Measurements from ENCODE around the gene ZNF79. TPM values are rescaled to one million over a fixed set of nuclear protein-coding genes. Genes with fewer than 3 reads are reported as not detected.

ZNF79 gene
- polyA plus RNA-seq = 5.7 TPM
- long read RNA-seq, donor 1 = 0 reads
- long read RNA-seq, donor 2, partial matches to known transcripts = 12,545 of 13,009 reads
- long read RNA-seq, donor 2, other reads (novel, unspliced or antisense) = 462 of 13,009 reads
- long read RNA-seq, donor 3 = 0 reads
- long read RNA-seq, donor 4, partial matches to known transcripts = 570 of 1,388 reads
- long read RNA-seq, donor 4, other reads (novel, unspliced or antisense) = 818 of 1,388 reads
- long read RNA-seq, donor 5, partial matches to known transcripts = 4,476 of 4,613 reads
- long read RNA-seq, donor 5, other reads (novel, unspliced or antisense) = 136 of 4,613 reads
- long read RNA-seq, donor 6, partial matches to known transcripts = 13,238 of 13,655 reads
- long read RNA-seq, donor 6, other reads (novel, unspliced or antisense) = 416 of 13,655 reads
- long read RNA-seq, donor 7, partial matches to known transcripts = 0 of 1 reads
- long read RNA-seq, donor 7, other reads (novel, unspliced or antisense) = 0 of 1 reads
- long read RNA-seq, donor 8, partial matches to known transcripts = 13,866 of 14,282 reads
- long read RNA-seq, donor 8, other reads (novel, unspliced or antisense) = 415 of 14,282 reads
- long read RNA-seq, donor 9, partial matches to known transcripts = 11,414 of 11,794 reads
- long read RNA-seq, donor 9, other reads (novel, unspliced or antisense) = 378 of 11,794 reads
- long read RNA-seq, donor 10, partial matches to known transcripts = 10,677 of 11,102 reads
- long read RNA-seq, donor 10, other reads (novel, unspliced or antisense) = 423 of 11,102 reads
- long read RNA-seq, donor 11, partial matches to known transcripts = 6,403 of 6,703 reads
- long read RNA-seq, donor 11, other reads (novel, unspliced or antisense) = 298 of 6,703 reads

GRCh38 chr9:127423934-127424675 lies at the start of gene ZNF79:
Gene ZNF79, plus strand, starts transcription at chr9:127424382. Its CDS starts 406 bp downstream, at chr9:127424788.
- Histone ChIP-seq H3K27ac (ENCODE audit: low read length) (peak within 1 kb of the TSS; percentile 88), H3K4me3 (ENCODE audit: low read length) (peak within 1 kb of the TSS; percentile 88), H3K4me1 (ENCODE audit: control insufficient read depth, insufficient read depth, low read length) (peaks cover 21% of the 10 kb centered on the region), H3K36me3 (ENCODE audit: control insufficient read depth, insufficient read depth, low read length) (peaks cover 9% of the 10 kb centered on the region), H3K27me3 (ENCODE audit: control insufficient read depth, insufficient read depth, low read length) (no peaks in the 10 kb centered on the region), H3K9me3 (ENCODE audit: control insufficient read depth, low read depth, low read length) (no peaks in the 10 kb centered on the region)
- no CpG with 5 or more reads among the region's 54 CpGs for WGBS (ENCODE audit: insufficient coverage, low lambda C conversion rate)
- peak; percentile 95 to 96 for DNase-seq

GRCh38 chr9:127380479-127380878 lies 43.7 kb upstream of the ZNF79 start:
- no peak for DNase-seq
- Histone ChIP-seq H3K27me3 (ENCODE audit: control insufficient read depth, insufficient read depth, low read length) (no peaks in the 10 kb centered on the region), H3K9me3 (ENCODE audit: control insufficient read depth, low read depth, low read length) (no peaks in the 10 kb centered on the region), H3K27ac (ENCODE audit: low read length) (no peak overlapping the region), H3K4me1 (ENCODE audit: control insufficient read depth, insufficient read depth, low read length) (no peaks in the 10 kb centered on the region), H3K36me3 (ENCODE audit: control insufficient read depth, insufficient read depth, low read length) (no peaks in the 10 kb centered on the region), H3K4me3 (ENCODE audit: low read length) (no peak overlapping the region)
- no CpG with 5 or more reads among the region's 3 CpGs for WGBS (ENCODE audit: insufficient coverage, low lambda C conversion rate)

- H3K4me1 ChIP-seq (ENCODE audit: control insufficient read depth, insufficient read depth, low read length) = peaks cover 4% of the 10 kb centered on the region
- no peaks in the 10 kb centered on the region for H3K27me3 ChIP-seq (ENCODE audit: control insufficient read depth, insufficient read depth, low read length)
- no peak overlapping the region for H3K4me3 ChIP-seq (ENCODE audit: low read length)
- no peak for DNase-seq
- no peaks in the 10 kb centered on the region for H3K9me3 ChIP-seq (ENCODE audit: control insufficient read depth, low read depth, low read length)
- no peaks in the 10 kb centered on the region for H3K36me3 ChIP-seq (ENCODE audit: control insufficient read depth, insufficient read depth, low read length)
- H3K27ac ChIP-seq (ENCODE audit: low read length) = no peak overlapping the region
- WGBS (ENCODE audit: insufficient coverage, low lambda C conversion rate) = 80% methylated on average over 1 of the region's 2 CpGs
Observed at GRCh38 chr9:127382541-127382940, 41.6 kb upstream of the ZNF79 start.

GRCh38 chr9:127384016-127384730 lies 40.0 kb upstream of the ZNF79 start:
- WGBS (ENCODE audit: insufficient coverage, low lambda C conversion rate) = 100% methylated on average over 7 of the region's 11 CpGs
- H3K9me3 ChIP-seq (ENCODE audit: control insufficient read depth, low read depth, low read length) = no peaks in the 10 kb centered on the region
- no peak overlapping the region for H3K27ac ChIP-seq (ENCODE audit: low read length)
- H3K36me3 ChIP-seq (ENCODE audit: control insufficient read depth, insufficient read depth, low read length) = no peaks in the 10 kb centered on the region
- H3K4me1 ChIP-seq (ENCODE audit: control insufficient read depth, insufficient read depth, low read length) = peaks cover 16% of the 10 kb centered on the region
- H3K4me3 ChIP-seq (ENCODE audit: low read length) = no peak overlapping the region
- no peak for DNase-seq
- no peaks in the 10 kb centered on the region for H3K27me3 ChIP-seq (ENCODE audit: control insufficient read depth, insufficient read depth, low read length)

DNA sequence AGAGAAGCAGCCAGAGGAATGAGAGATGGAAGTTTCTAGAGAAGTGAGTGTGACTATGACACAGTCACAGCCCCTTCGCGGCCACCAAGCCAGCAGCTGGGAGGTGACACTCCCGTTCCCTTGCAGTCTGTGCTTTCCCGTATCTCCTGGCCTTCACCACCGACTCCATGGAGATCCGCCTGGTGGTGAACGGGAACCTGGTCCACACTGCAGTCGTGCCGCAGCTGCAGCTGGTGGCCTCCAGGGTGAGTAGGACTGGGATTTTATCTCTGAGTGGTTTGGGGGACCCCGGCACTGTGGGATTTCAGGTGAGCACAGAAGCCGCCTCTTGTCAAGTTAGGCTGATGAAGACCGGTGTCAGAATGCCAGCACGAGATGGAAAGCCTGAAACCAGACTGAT lies 39.3 kb upstream of the ZNF79 start:
- Histone ChIP-seq H3K4me1 (ENCODE audit: control insufficient read depth, insufficient read depth, low read length) (peaks cover 23% of the 10 kb centered on the region), H3K4me3 (ENCODE audit: low read length) (no peak overlapping the region), H3K36me3 (ENCODE audit: control insufficient read depth, insufficient read depth, low read length) (no peaks in the 10 kb centered on the region), H3K27ac (ENCODE audit: low read length) (no peak overlapping the region), H3K9me3 (ENCODE audit: control insufficient read depth, low read depth, low read length) (no peaks in the 10 kb centered on the region), H3K27me3 (ENCODE audit: control insufficient read depth, insufficient read depth, low read length) (no peaks in the 10 kb centered on the region)
- DNase-seq = no peak
- no CpG with 5 or more reads among the region's 13 CpGs for WGBS (ENCODE audit: insufficient coverage, low lambda C conversion rate)

DNA sequence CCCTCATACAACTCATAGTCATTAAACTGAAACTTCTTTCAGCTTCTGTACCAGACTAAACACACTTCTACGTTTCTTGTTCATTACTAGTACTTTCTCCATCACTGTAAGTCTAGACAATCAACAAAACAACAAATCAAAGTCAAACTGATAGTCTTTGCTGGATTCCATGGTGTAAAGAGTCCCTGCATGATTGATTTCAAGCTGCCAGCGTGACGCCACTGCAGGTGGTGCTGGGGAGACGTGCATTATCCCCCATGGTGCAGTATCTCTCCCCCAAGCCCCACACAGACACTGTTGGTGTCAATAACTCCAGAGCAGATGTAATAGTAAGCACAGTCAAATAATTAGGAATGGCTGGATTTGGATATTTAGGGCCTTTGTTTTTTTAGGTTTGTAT lies 37.9 kb upstream of the ZNF79 start:
- Histone ChIP-seq H3K4me1 (ENCODE audit: control insufficient read depth, insufficient read depth, low read length) (peaks cover 33% of the 10 kb centered on the region), H3K27ac (ENCODE audit: low read length) (no peak overlapping the region)
- WGBS (ENCODE audit: insufficient coverage, low lambda C conversion rate) = no CpG with 5 or more reads among the region's 4 CpGs

GRCh38 chr9:127386981-127387380 lies 37.2 kb upstream of the ZNF79 start:
- no CpG with 5 or more reads among the region's 10 CpGs for WGBS (ENCODE audit: insufficient coverage, low lambda C conversion rate)
- Histone ChIP-seq H3K36me3 (ENCODE audit: control insufficient read depth, insufficient read depth, low read length) (no peaks in the 10 kb centered on the region), H3K9me3 (ENCODE audit: control insufficient read depth, low read depth, low read length) (no peaks in the 10 kb centered on the region), H3K4me3 (ENCODE audit: low read length) (no peak overlapping the region), H3K4me1 (ENCODE audit: control insufficient read depth, insufficient read depth, low read length) (peaks cover 39% of the 10 kb centered on the region), H3K27ac (ENCODE audit: low read length) (peak overlapping the region; percentile 93), H3K27me3 (ENCODE audit: control insufficient read depth, insufficient read depth, low read length) (no peaks in the 10 kb centered on the region)
- DNase-seq = no peak

More for the DNA sequence above, 37.9 kb upstream of the ZNF79 start:
- Histone ChIP-seq H3K27me3 (ENCODE audit: control insufficient read depth, insufficient read depth, low read length) (no peaks in the 10 kb centered on the region), H3K4me3 (ENCODE audit: low read length) (no peak overlapping the region), H3K9me3 (ENCODE audit: control insufficient read depth, low read depth, low read length) (no peaks in the 10 kb centered on the region), H3K36me3 (ENCODE audit: control insufficient read depth, insufficient read depth, low read length) (no peaks in the 10 kb centered on the region)
- no peak for DNase-seq

DNA sequence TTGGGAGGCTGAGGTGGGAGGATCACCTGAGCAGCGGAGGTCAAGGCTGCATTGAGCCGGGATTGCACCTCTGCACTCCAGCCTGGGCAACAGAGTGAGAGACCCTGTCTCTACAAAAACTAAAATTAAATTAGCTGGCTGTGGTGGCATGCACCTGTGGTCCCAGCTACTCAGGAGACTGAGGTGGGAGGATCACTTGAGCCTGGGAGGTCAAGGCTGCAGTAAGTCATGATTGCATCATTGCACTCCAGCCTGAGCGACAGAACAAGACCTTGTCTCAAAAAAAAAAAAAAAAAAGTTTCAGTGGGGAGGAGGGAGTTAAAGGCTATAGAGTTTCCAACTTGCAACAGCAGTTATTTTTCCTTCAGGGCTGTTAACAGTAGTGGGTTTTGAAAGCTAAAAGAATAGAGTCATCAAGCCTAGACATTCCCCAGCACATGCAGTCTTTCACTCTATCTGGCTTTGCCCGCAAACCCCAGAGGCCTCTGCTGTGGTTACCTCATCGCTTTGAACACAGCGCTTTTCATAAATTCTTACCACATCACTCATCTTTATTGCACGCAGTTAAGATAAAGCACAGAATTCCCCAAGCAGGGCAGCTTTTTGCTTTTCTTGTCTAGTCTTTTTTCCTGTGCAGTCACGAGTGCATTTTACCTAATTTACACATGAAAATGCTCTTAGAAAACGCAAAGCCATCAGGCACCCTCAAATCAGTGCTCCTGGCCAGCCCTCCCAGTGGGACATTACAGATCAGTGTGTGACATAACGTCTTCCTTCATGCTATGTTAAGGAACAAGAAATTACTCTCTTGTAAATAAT lies 35.9 kb upstream of the ZNF79 start:
- Histone ChIP-seq H3K27ac (ENCODE audit: low read length) (peak overlapping the region; percentile 93), H3K4me1 (ENCODE audit: control insufficient read depth, insufficient read depth, low read length) (peaks cover 51% of the 10 kb centered on the region), H3K9me3 (ENCODE audit: control insufficient read depth, low read depth, low read length) (no peaks in the 10 kb centered on the region), H3K36me3 (ENCODE audit: control insufficient read depth, insufficient read depth, low read length) (no peaks in the 10 kb centered on the region), H3K27me3 (ENCODE audit: control insufficient read depth, insufficient read depth, low read length) (no peaks in the 10 kb centered on the region), H3K4me3 (ENCODE audit: low read length) (no peak overlapping the region)
- WGBS (ENCODE audit: insufficient coverage, low lambda C conversion rate) = 7% methylated on average over 6 of the region's 10 CpGs
- peak; percentile 96 to 98 for DNase-seq

DNA sequence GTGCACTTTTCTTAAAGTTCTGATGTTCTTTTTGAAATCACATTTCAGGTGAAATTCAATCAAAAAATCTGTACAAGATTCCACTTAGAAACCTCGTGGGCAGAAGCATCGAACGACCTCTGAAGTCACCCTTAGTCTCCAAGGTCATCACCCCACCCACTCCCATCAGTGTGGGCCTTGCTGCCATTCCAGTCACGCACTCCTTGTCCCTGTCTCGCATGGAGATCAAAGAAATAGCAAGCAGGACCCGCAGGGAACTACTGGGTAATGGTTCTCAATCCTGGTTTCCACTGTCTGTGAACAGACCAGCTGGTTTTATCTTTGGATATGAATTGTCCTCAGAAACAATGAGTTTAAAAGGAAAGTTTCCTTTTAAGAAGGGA lies 35.3 kb upstream of the ZNF79 start:
- Histone ChIP-seq H3K27me3 (ENCODE audit: control insufficient read depth, insufficient read depth, low read length) (no peaks in the 10 kb centered on the region), H3K9me3 (ENCODE audit: control insufficient read depth, low read depth, low read length) (no peaks in the 10 kb centered on the region), H3K27ac (ENCODE audit: low read length) (peak overlapping the region; percentile 93), H3K4me3 (ENCODE audit: low read length) (no peak overlapping the region), H3K36me3 (ENCODE audit: control insufficient read depth, insufficient read depth, low read length) (no peaks in the 10 kb centered on the region), H3K4me1 (ENCODE audit: control insufficient read depth, insufficient read depth, low read length) (peaks cover 56% of the 10 kb centered on the region)
- DNase-seq = no peak
- no CpG with 5 or more reads among the region's 6 CpGs for WGBS (ENCODE audit: insufficient coverage, low lambda C conversion rate)

All from large intestine (tissue), 12 donors.